Nephron (organoid): ENCODE data around the gene TNFRSF9.

ENCODE experiments used
- H3K27ac Mint-ChIP-seq, 3 experiments: 2 replicates each; pipeline ENCODE4 v1.8.0; 2020; ENCODE audit warnings: mixed read lengths in 3 of 3, mild to moderate bottlenecking in 2 of 3, moderate library complexity in 1 of 3
- H3K27me3 Mint-ChIP-seq: 2 replicates; pipeline ENCODE4 v1.8.0; 2021; ENCODE audit warnings: low read depth, mild to moderate bottlenecking, moderate library complexity, mixed read lengths
- H3K36me3 Mint-ChIP-seq: 2 replicates; pipeline ENCODE4 v1.8.0; 2020; ENCODE audit warnings: low read depth, mixed read lengths
- H3K4me1 Mint-ChIP-seq: 2 replicates; pipeline ENCODE4 v1.8.0; 2020; ENCODE audit warnings: mixed read lengths
- H3K4me3 Mint-ChIP-seq, 3 experiments: 2 replicates each; pipeline ENCODE4 v1.8.0; 2020; ENCODE audit warnings: mild to moderate bottlenecking in 3 of 3, mixed read lengths in 3 of 3, moderate library complexity in 2 of 3
- H3K9me3 Mint-ChIP-seq: 2 replicates; pipeline ENCODE4 v1.8.0; 2020; ENCODE audit warnings: mixed read lengths
- CTCF ChIP-seq, 3 experiments: fragments of 200-600 bp; sonication (generic); IDR thresholded peaks; one replicate each; pipeline ENCODE4 v1.5.0; 2021; ENCODE audit warnings: antibody characterized with exemption in 3 of 3; ENCODE audit not compliant: unreplicated experiment in 3 of 3

TNFRSF9 gene

GRCh38 chr1:7884757-7885156 is 55.9 kb downstream of the TNFRSF9 start:
- H3K4me1 Mint-ChIP-seq: no peaks in the 10 kb centered on the region
- H3K9me3 Mint-ChIP-seq: no peaks in the 10 kb centered on the region
- no peak for TF ChIP-seq CTCF (IDR thresholded peaks at IDR 0.05; ENCODE audit: unreplicated experiment in 3 of 3)
- H3K36me3 Mint-ChIP-seq: no peaks in the 10 kb centered on the region
- no peak overlapping the region for H3K27ac Mint-ChIP-seq
- H3K4me3 Mint-ChIP-seq: no peak overlapping the region
- H3K27me3 Mint-ChIP-seq: peaks cover 34% of the 10 kb centered on the region

- no peaks in the 10 kb centered on the region for H3K36me3 Mint-ChIP-seq
- no peak for TF ChIP-seq CTCF (IDR thresholded peaks at IDR 0.05; ENCODE audit: unreplicated experiment in 3 of 3)
- peaks cover 12% of the 10 kb centered on the region for H3K9me3 Mint-ChIP-seq
- no peak overlapping the region for H3K4me3 Mint-ChIP-seq
- H3K27ac Mint-ChIP-seq: no peak overlapping the region
- peaks cover 3% of the 10 kb centered on the region for H3K27me3 Mint-ChIP-seq
- H3K4me1 Mint-ChIP-seq: no peaks in the 10 kb centered on the region
Observed at GRCh38 chr1:7879228-7879627, 61.4 kb downstream of the TNFRSF9 start.

DNA sequence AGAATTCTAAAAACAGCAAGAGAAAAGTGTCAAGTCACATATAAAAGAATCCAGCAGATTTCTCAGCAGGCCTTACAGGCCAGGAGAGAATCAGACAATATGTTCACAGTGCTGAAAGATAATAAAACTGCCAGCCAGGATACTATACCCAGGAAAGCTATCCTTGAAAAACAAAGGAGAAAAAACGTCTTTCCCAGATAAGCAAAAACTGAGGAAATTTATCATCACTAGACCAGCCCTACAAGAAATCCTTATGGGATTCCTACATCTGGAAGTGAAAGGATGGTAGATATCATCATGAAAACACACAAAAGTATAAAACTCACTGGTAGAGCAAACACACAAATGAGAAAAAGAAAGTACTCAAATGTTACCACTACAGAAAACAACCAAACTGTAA is 62.6 kb downstream of the TNFRSF9 start:
- Mint-ChIP-seq H3K27ac (no peak overlapping the region), H3K27me3 (no peaks in the 10 kb centered on the region)

GRCh38 chr1:7873801-7874795 is 66.5 kb downstream of the TNFRSF9 start:
- Mint-ChIP-seq H3K4me3 (no peak overlapping the region), H3K36me3 (no peaks in the 10 kb centered on the region), H3K27me3 (peaks cover 3% of the 10 kb centered on the region), H3K4me1 (no peaks in the 10 kb centered on the region), H3K27ac (no peak overlapping the region), H3K9me3 (peaks cover 12% of the 10 kb centered on the region)
- no peak for TF ChIP-seq CTCF (IDR thresholded peaks at IDR 0.05; ENCODE audit: unreplicated experiment in 3 of 3)

More for the DNA sequence above, 62.6 kb downstream of the TNFRSF9 start:
- no peak overlapping the region for H3K4me3 Mint-ChIP-seq
- H3K36me3 Mint-ChIP-seq: no peaks in the 10 kb centered on the region
- H3K4me1 Mint-ChIP-seq: no peaks in the 10 kb centered on the region
- no peak for TF ChIP-seq CTCF (IDR thresholded peaks at IDR 0.05; ENCODE audit: unreplicated experiment in 3 of 3)
- peaks cover 12% of the 10 kb centered on the region for H3K9me3 Mint-ChIP-seq

DNA sequence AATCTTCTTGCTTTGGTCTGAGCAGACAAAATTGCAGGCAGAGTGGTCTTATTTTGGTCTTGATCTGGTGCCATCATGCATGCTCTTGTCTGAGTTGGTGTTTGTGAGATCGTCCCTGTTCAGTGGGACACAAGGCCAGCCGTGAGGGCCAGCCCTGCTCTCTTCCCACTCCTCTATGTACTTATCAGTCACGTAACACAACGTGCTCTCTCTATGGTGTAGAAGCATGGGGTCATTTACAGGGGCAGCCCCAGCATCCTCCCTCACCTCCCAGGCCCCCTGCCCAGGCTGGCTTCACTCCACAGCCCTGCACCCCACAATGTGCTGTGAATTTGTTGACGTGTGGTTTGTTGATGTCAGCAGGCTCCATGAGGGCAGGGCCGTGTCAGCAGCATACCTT is 69.5 kb downstream of the TNFRSF9 start:
- Mint-ChIP-seq H3K27me3 (peaks cover 3% of the 10 kb centered on the region), H3K4me1 (no peaks in the 10 kb centered on the region), H3K27ac (no peak overlapping the region), H3K4me3 (no peak overlapping the region), H3K9me3 (no peaks in the 10 kb centered on the region), H3K36me3 (no peaks in the 10 kb centered on the region)
- TF ChIP-seq CTCF (IDR thresholded peaks at IDR 0.05; ENCODE audit: unreplicated experiment in 3 of 3): no peak
